ENCODE measurements around the gene RDH5.

Gene RDH5

DNA sequence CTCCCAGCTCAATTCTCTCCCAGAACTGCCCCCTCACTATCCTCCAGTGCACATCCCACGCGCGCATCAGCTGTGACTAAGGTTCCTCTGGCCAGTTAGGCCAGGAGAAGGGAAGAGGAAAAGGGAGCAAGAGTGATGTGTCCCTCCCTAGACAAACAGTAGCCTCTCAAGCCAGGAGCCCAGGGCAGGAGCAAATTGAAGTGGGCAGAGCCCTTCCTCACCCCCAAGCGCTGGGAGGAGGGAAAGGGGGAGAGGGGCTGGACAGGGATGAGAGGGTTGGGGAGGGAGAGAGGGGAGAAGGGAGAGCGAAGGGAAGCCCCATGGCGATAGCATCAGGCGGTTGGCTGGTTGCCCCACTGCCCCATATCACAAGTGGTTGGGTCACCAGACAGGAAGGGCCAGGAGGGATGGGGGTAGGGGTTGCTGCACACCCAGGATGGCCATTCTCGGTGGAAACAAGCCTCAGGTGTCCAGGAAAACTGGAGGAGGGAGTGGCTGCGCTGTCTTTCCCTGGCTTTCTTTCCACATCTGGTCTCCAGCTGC lies 7.5 kb downstream of the RDH5 start:
- peak in 19 of 56 donors; percentile 18 to 67 (median 48) for DNase-seq

DNA sequence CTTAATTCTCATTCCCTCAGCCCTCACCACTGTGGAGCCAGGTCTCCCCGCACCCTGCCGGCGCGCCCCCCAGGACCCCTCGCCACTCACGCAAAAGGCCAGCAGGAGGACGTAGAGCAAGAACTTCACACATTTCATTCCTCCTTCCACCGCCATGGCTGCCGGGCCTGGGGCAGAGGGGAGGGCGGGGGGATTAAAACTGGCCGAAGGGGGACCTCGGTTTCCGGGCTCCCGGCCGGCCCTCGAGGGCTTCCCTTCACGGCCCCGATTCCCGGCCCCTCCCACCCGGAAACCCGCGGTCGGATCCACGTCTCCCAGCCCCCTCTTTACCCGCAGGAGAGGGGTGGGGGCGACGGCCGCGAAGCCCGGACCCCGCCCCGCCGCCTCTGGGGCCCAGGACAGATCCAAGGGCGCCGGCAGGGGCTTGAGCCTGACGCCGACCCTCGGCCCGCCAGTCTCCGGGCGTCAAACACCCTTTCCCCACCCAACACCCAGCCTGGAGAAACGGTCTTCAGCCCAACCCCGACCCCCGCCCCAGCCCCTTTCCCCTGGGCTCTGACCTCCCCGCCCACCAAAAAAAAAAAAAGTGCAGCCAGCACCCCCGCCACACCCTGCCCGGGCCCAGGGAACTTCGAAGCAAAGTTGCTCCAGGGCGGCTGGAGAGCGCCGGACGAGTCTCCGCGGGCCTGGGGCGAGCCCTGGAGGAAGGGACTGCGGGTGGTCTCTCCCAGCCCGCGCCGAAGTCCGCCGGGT lies 8.2 kb downstream of the RDH5 start:
- peak in 51 of 56 donors; percentile 26 to 83 (median 63) for DNase-seq

DNA sequence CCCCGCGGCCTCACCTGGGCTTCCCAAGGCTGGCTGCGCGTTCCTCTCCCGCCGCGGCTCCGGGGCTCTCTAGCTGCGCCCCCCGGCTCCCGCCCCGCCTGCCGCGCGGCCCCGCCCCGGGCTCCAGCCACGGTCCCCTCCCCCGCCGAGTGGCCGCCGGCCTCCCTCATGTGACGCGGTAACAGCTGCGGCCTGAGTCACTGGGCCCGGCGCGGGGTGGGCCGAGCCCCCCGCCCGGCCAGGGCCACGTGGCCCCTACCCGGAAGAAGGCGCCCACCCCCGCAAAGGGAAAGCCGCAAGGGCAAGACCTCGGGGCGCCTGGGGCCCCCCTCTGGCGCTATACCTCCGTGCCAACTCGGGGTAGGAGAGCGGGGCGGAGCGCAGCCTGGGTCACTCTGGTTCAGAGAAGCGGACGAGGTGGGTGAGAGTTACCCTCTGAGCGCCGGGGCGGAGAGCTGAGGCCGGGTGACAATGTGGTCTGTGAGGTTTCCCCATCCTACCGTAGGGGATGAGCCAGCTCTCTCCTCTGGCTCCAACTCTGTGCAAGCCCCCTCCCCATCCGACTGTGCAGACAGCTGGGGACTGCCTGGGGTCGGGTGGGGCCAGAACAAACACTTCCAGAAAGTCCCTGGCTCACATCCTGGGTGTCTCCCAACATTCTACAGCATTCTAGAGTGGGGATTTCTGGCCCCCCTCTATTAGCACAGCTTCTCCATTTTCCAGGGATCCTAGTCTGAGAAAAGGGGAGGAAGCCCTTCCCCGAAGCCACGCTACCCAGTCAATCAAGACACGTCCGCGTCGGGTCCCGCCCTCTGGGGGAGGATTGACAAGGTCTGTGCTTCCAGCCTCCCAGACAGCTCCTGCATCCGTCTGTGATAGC lies 9.0 kb downstream of the RDH5 start, which contains the start of gene CD63:
CD63 (minus strand) TSS at position 71 of the 880 bp plus-strand sequence. CDS start 668 bp downstream, outside the sequence.
- DNase-seq, result peak in 55 of 56 donors; percentile 64 to 95 (median 86)

DNA sequence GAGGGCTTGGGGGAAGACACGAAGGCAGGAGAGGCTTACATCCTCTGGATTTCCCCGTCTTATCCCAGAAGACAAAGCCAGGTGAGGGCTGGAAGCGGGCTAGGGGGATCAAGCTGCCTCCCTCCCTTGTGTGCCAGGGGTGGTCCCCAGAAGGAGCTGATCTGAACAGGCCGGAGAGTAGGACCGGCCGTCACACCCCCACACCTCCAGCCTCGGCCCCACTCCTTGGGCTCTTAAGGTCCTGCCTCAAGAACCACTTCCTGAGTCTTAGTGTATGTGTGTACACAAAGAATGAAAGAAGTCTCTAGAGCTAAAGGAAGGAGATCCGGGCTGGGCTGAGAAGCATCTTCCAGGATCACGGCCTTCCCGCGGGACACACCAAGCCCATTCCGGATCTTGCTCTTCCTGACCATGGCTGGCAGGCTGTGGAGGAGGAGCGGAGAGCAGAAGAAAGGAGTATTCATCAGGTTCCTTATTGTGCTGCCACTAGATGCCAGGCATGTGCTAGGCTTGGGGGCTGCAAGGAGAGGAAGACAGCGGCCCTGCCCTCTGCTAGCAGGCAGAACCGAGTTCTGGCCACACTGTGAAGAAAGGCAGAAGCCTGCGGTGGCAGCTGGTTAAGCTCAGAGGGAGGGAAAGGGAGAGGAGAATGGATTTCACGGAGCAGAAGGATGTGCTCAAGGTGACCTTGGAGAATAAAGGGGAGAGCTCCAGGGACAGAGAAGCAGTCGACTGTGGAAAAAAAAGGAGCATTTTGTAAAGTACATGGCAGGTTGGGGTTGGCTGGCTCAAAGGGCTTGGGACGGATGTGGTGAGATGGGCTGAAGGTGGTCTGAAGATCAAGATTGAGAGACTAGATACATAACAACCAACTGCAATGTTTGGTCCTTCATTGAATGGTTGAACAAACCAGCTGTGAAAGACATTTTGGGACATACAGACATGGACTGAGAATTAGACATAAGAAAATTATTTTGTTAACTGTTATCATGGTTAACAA lies 9.9 kb downstream of the RDH5 start:
- peak in 50 of 56 donors; percentile 29 to 80 (median 62) for DNase-seq

DNA sequence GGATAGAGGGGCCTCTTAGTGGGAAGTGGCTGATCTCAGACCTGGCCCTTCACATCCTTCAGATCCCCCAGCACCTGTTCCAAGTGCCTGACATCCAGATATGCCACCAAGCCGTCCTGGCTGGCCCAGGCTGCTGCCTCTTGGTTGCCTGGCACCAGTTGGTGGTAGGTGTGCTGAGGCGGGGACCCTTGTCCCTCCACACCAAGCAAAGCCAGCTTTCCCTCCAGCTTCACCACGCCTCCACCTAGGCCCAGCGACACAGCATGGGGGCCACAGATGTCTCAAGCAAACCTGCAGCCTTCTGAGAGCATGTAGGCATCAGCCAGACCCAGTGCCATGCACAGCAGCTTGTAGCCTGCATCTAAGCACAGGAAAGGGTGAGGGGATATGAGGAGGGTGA lies 12.1 kb downstream of the RDH5 start:
- no peak for DNase-seq

DNA sequence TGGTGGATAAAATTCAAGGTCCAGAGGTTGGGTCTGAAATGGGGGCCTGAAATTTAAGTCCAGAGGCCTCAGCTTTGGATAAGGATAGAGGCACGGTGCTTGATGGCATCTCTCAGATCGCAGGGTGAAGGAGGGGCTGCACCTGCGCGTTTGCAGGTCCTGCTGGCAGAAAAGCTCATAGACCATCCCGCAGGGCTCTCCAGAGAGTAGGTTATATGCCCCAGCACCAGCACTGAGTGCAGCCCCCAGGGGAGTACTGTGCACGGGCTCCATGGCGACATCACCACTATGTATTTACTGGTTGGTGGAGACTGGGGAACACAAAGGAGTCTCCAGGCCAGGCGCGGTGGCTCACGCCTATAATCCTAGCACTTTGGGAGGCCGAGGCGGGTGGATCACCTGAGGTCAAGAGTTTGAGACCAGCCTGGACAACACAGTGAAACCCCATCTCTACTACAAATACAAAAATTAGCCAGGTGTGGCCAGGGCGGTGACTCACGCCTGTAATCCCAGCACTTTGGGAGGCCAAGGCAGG lies 12.9 kb downstream of the RDH5 start:
- DNase-seq, result no peak

DNA sequence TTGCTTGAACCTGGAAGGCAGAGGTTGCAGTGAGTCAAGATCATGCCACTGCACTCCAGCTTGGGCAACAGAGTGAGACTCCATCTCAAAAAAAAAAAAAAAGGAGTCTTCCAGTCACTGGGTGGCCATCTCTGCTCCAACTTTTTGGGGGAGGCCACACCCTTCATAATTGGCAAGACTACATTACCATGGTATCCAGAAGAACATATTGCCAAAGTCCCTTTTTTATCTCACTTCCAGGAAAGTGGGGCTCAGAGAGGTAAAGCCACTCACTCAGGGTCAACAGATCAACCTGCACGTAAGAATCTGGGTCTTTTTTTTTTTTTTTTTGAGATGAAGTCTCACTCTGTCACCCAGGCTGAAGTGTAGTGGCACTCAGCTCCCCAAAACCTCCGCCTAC lies 13.7 kb downstream of the RDH5 start:
- DNase-seq, result no peak

DNA sequence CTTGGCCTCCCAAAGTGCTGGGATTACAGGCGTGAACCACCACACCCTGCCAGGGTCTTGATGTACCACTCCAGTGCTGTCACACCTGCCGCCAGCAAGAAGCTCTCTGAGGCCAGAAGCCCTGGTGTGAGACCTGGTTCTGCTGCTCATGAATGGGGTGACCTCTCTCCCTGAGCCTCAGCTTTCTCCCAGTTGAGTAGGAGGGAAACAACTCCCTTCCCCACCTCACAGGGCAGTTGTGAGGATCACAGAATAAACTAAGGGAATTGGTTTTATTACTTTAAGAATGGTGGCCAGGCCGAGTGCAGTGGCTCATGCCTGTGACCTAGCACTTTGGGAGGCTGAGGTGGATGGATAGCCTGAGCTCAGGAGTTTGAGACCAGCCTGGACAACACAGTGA lies 14.4 kb downstream of the RDH5 start:
- DNase-seq, result no peak

DNA sequence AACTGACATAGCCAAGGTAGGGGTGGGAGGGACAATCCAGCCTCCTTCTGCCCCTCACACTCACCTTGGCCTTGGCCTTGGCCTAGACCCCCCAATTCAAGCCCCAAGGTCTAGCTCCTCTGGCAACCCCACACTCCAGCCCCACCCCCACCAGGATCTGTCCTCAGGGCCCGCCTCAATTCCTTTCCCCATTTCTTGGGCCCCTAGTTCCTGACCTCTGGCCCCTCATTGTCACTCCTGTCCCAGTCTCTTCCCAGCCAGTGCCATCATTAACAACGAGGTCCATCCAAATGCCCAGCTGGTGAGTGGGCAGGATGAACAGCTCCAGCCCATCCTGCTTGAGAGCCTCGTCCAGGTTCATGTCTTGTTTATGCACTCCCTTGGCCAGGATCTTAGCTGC lies 15.9 kb downstream of the RDH5 start:
- DNase-seq, result no peak

DNA sequence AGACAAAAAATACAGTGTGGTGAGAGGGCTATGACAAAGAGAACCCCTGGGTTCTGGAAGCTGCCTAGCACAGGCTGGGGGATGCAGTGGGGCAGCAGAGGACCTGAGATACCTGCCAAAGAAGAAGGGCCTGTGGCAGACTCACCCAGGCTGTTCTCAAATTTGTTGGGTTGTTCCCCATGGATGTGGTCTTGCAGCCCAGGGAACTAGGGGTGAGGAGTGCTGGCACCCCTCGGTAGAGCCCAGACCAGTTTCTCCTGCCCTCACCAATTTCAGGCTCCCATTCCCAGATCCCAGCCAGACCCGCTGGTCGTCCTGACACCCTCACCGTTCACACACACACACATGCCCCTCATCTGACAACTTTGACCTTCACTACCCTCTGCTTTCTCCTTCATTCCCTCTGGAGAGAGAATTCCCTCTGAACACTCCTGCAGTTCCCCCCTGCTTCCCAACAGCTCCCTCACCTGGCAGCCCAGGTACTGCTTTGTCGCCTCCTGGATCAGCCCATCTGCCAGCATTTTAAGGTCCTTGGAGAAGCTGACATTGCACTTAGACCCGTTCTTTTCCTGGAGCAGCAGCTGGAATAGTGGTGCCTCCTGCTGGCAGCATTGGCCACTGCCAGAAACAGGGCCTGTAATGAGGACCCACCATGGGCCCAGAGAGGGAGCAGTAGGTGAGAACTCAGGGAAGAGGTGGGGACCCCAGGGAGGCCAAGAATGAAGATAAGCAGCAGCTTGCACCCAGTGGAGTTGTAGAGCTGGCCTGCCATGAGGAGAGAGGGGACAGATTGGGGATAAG lies 16.8 kb downstream of the RDH5 start:
- DNase-seq, result peak in 42 of 56 donors; percentile 13 to 79 (median 44)

DNA sequence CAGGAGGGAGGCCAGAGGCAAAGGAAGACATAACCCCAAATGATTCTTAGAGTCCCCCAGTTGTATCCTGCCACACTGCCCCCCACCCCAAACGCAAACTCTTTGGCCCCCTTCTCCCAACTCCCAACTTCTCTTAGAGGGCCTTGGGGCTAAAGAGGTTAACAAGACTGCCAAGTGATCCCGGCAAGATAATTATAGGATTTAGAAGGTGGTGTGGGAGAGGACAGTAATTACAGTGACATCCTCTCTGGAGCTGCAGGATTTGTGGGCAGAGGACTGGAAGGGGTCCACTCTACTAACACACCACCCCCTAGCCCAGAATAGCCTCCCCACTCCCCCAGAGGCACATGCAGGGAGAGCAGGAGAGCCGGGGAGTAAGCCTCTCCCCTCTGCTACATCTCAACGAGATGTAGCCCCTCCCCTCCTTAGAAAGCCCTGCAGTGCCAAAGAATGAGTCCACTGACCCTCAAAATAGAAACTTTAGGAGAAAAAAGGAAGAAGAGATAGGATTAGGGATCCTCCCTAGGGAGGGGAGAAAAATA lies 17.5 kb downstream of the RDH5 start:
- no peak for DNase-seq

DNA sequence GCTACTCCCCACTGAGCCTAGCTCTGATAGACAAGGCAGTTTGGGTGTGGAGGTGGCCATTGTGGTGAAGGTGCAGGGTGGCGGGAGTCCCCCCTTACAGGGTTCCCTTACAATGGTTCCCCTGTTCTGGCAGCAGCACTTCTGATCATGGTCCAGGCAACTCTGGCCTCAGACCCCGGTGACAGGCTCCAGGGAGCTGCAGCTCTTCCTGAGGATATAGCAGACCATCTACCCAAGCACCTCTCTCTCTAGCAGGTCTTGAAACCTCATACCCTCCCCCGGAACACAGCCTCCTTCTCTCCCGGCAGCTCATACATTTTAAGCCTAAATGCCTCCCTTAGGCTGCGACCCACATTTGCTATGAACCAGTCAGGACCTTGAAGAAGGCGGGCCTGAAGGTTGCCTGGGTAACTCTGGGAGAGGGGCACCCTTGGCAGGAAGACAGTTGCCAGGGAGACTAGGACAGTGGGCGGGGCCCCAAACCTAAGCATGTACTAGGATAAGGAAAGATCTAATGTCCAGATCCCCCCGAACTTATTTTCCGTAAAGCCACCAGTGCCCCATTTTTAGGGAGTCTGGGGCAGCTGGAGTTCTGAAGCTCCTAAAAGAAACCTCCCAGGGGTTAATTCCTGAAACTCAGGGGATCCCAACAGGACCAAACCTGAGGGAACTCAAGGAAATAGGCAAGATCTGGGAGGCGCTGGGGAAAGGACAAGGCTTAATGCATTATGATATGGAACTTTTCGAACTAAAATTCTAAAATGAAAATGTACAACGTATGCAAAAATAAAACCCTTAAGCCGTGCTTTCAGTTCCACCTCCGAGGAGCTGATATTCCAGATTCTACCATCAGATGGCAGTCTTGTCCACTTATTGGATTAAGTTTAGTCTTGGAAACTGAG lies 18.2 kb downstream of the RDH5 start:
- DNase-seq, result peak in 52 of 56 donors; percentile 37 to 89 (median 74)

DNA sequence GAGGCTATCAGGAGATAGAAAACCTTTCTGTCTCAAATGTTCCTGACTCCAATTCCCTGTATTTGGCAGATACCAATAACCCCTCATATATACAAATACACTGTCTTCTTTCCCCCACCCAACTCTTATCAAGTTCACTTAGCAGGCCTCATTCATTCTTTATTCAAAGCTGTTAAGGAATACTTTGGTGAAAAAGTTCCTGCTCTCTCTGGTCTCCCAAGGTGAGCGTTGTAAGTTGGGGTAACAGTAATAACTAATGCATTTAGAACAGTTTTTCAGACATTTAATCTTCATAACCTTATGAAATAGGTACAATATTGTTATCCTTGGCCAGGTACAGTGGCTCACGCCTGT lies 18.8 kb downstream of the RDH5 start:
- DNase-seq, result no peak

DNA sequence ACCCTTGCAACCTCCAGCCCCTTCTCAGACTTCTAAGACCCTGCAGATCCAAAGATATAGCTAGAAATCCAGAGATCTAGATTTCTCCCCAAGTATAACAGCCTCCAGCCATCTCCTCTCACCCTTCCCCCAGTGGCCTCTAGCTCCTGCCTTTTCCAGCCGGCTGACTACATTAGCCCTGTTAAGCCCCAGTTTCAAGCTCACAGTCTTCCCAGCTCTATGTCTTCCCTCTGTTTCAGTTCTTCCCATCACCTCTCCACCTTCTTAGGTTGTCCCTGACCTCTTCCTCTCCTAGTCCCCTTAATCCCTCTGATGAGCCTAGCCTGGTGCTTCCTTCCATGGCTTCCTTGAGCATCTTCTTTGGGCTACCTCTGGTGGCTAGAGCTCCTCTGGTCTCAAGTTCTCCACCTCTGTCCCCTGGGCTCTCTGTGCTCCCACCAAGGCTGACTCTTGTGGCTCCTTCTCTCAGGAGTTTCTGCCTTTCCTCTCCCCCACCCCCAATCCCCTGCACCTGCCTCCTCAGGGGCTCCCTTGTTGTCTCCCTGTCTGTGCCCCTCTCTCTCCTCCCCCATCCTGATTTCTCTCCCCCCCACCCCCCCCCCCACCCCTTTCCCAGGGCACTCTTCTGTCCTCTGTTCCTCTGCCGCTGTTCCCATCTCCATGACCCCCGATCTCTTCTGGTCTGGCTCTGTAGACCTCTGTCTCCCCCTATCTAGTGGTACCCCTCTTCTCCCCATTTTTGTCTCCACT lies 21.9 kb downstream of the RDH5 start:
- DNase-seq, result no peak

DNA sequence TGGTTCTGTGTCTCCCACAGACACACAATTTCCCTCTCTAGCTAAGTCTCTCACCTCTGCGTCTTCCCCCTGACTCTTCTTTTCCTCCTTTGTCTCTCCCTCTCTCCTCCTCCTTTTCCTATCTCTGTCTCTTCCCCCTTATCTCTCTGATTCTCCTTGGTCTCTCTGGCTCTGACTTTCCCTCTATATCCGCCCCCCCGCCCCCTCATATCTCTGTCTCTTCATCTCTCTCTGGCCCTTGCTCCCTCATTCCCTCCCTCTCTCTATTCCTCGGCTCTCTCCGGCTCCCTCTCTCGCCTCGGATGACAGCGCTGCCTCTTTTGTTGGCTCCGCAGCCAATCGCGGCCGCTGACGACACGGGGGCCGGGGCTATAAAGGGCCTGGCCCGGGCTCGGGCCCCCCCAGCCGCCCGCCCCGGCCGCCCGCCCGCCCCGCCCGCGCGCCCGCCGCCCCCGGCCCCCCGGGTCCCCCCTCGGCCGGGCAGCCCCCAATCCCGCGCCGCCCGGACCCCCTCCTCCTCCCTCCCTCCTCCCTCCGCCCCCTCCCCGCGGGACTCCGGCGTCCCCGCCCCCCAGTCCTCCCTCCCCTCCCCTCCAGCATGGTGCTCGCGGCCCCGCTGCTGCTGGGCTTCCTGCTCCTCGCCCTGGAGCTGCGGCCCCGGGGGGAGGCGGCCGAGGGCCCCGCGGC lies 22.7 kb downstream of the RDH5 start, which contains the start of gene GDF11:
GDF11 (plus strand) TSS at position 404 of the 687 bp plus-strand sequence; CDS start at position 599, 195 bp downstream.
- DNase-seq, result peak in 53 of 56 donors; percentile 27 to 88 (median 71)
